ENCODE measurements around the gene CDK13. TPM values are rescaled to one million over a fixed set of nuclear protein-coding genes. Genes with fewer than 3 reads are reported as not detected.
"Not testable (repeated sequence)": the region's sequence is repeated elsewhere in the genome, so short reads cannot be mapped to it uniquely, and the experiment has no call there.

Gene CDK13
- total RNA-seq, 3 donors from 2014 or later: 70.9 to 128 (median 95.4) TPM

DNA sequence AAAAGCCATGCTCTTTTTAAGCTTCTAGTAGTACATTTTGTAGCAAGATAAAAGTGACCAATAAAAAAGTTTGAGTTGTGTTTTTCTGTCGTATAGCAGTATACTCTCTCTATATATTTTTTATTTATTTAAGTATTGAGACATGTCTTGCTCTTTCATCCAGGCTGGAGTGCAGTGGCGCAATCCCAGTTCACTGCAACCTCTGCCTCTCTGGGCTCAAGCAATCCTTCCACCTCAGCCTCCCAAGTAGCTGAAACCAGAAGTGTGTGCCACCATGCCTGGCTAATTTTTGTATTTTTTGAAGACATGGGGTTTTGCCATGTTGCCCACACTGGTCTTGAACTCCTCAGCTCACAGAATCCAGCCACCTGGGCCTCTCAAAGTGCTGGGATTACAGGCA is 187.5 kb downstream of the CDK13 start:
- TF ChIP-seq POLR2AphosphoS5 (IDR thresholded peaks at IDR 0.05) (no peak), CTCF (IDR thresholded peaks at IDR 0.05) (no peak), POLR2A (IDR thresholded peaks at IDR 0.05) (no peak)
- H3K27ac ChIP-seq: no peak overlapping the region
- intact Hi-C loops (cut with DNase I; ENCODE audit: low total_unique reads): no loop called here

GRCh38 chr7:40138973-40139372 is 188.9 kb downstream of the CDK13 start:
- DNase-seq (ENCODE audit: low spot score in 2 of 2): no peak
- H3K4me3 ChIP-seq: no peak overlapping the region
- H3K4me1 ChIP-seq: no peaks in the 10 kb centered on the region
- no peak overlapping the region for H3K27ac ChIP-seq
- no peaks in the 10 kb centered on the region for H3K27me3 ChIP-seq
- TF ChIP-seq CTCF (IDR thresholded peaks at IDR 0.05) (no peak), POLR2A (IDR thresholded peaks at IDR 0.05) (no peak), POLR2AphosphoS5 (IDR thresholded peaks at IDR 0.05) (no peak)
- intact Hi-C loops (cut with DNase I; ENCODE audit: low total_unique reads): no loop called here
- no peaks in the 10 kb centered on the region for H3K36me3 ChIP-seq
- H3K9me3 ChIP-seq: no peaks in the 10 kb centered on the region

More for the DNA sequence above, 187.5 kb downstream of the CDK13 start:
- no peaks in the 10 kb centered on the region for H3K9me3 ChIP-seq
- H3K27me3 ChIP-seq: no peaks in the 10 kb centered on the region
- peaks cover 0 to 5% of the 10 kb centered on the region in 2 donors for H3K4me1 ChIP-seq
- no peak overlapping the region for H3K4me3 ChIP-seq
- DNase-seq (ENCODE audit: low spot score in 2 of 2): no peak
- no peaks in the 10 kb centered on the region for H3K36me3 ChIP-seq

- H3K27me3 ChIP-seq; intact Hi-C loops (cut with DNase I; ENCODE audit: low total_unique reads); H3K9me3 ChIP-seq; H3K27ac ChIP-seq; H3K4me3 ChIP-seq; H3K36me3 ChIP-seq; H3K4me1 ChIP-seq; DNase-seq (ENCODE audit: low spot score in 2 of 2): not testable (repeated sequence)
Observed at GRCh38 chr7:40139891-40140290, 189.8 kb downstream of the CDK13 start.

- H3K27ac ChIP-seq; H3K4me3 ChIP-seq; H3K9me3 ChIP-seq; DNase-seq (ENCODE audit: low spot score in 2 of 2); H3K27me3 ChIP-seq; H3K4me1 ChIP-seq; intact Hi-C loops (cut with DNase I; ENCODE audit: low total_unique reads); H3K36me3 ChIP-seq: not testable (repeated sequence)
Observed at GRCh38 chr7:40141916-40142315, 191.9 kb downstream of the CDK13 start.

DNA sequence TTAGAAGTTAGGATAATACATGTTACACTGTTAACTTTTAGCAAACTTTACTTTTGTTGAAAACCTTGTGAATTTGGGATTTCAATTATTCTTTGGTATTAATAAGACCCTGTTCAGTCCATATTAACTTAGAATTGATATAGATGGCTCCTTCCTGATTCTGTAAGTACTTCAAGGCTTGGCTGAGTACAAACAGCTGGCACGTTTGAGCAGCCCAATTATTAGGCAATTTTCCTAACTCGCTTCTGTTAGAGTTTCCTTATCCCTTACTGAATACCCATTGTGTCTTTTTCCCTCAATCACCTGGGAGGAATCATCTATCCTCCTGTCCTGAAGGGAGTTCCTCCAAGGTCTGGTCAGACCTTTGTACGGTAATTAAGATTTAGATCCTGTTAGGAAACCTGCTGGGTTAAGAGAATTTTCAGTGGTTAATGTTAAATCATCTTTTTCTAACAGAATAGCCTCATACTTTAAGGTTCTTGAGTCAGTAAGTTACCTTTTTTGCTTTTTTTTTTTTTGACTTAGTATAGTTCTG is 195.6 kb downstream of the CDK13 start:
- DNase-seq (ENCODE audit: low spot score in 2 of 2); H3K27ac ChIP-seq; H3K27me3 ChIP-seq; H3K4me1 ChIP-seq; H3K9me3 ChIP-seq; intact Hi-C loops (cut with DNase I; ENCODE audit: low total_unique reads); H3K4me3 ChIP-seq; H3K36me3 ChIP-seq: not testable (repeated sequence)

- Histone ChIP-seq H3K27me3 (no peaks in the 10 kb centered on the region), H3K4me3 (no peak overlapping the region), H3K36me3 (no peaks in the 10 kb centered on the region), H3K9me3 (no peaks in the 10 kb centered on the region), H3K4me1 (no peaks in the 10 kb centered on the region), H3K27ac (no peak overlapping the region)
- intact Hi-C loops (cut with DNase I; ENCODE audit: low total_unique reads): no loop called here
- no peak for DNase-seq (ENCODE audit: low spot score in 2 of 2)
- TF ChIP-seq POLR2A (IDR thresholded peaks at IDR 0.05) (no peak), POLR2AphosphoS5 (IDR thresholded peaks at IDR 0.05) (no peak), CTCF (IDR thresholded peaks at IDR 0.05) (no peak)
Observed at GRCh38 chr7:40147371-40148246, 197.6 kb downstream of the CDK13 start.

DNA sequence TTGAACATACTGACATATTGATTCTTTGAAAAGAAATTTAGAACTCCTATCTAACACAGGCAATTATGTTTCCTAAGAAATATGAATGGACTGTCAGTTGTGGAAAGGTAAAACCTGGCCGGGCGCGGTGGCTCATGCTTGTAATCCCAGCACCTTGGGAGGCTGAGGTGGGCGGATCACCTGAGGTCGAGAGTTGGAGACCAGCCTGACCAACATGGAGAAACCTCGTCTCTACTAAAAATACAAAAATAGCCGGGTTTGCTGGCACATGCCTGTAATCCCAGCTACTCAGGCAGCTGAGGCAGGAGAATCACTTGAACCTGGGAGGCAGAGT is 198.2 kb downstream of the CDK13 start:
- H3K27ac ChIP-seq; intact Hi-C loops (cut with DNase I; ENCODE audit: low total_unique reads); H3K9me3 ChIP-seq; H3K4me3 ChIP-seq; H3K4me1 ChIP-seq; DNase-seq (ENCODE audit: low spot score in 2 of 2); H3K27me3 ChIP-seq; H3K36me3 ChIP-seq: not testable (repeated sequence)

Measured in breast epithelium (tissue), 4 donors.